Astrocyte of the cerebellum (primary cell): Measurements from ENCODE around the gene PROX1.
A peak's percentile ranks its signal among the peaks of the same experiment; 100 is the strongest.

Experiments used
- DNase-seq: peaks from one replicate; pipeline ENCODE4 v3.0.0-alpha.2; 2011; ENCODE audit warnings: low read depth
- H3K4me3 ChIP-seq: 2 replicates; pipeline ENCODE4 v1.5.1; 2011; ENCODE audit warnings: mild to moderate bottlenecking, low read depth, low read length, moderate library complexity
- CTCF ChIP-seq: IDR thresholded peaks from 2 replicates; pipeline ENCODE4 v1.5.1; 2012; ENCODE audit warnings: low read length, low read depth, moderate library complexity, mild to moderate bottlenecking; ENCODE audit errors: missing control alignments
- in situ Hi-C: cut with HindIII; loops from 2 replicates; pipeline ENCODE4 v1.10.0; 2017; ENCODE audit warnings: low sequenced_read_pairs

The PROX1 gene

GRCh38 chr1:213977909-213978308 is 9.9 kb upstream of the PROX1 start:
- TF ChIP-seq CTCF = no peak
- in situ Hi-C loops = no loop called here
- no peak overlapping the region for H3K4me3 ChIP-seq
- no peak for DNase-seq

- no peak for DNase-seq
- H3K4me3 ChIP-seq = no peak overlapping the region
- TF ChIP-seq CTCF = no peak
- in situ Hi-C loops = no loop called here
Measured at GRCh38 chr1:213979751-213980586, 7.8 kb upstream of the PROX1 start.

- in situ Hi-C loops = no loop called here
- no peak for DNase-seq
- no peak overlapping the region for H3K4me3 ChIP-seq
- no peak for TF ChIP-seq CTCF
Measured at GRCh38 chr1:213980906-213981305, 6.9 kb upstream of the PROX1 start.

- peak overlapping the region; percentile 36 for H3K4me3 ChIP-seq
Measured at GRCh38 chr1:213982289-213982671, 5.5 kb upstream of the PROX1 start.

GRCh38 chr1:213982672-213983492 is 4.9 kb upstream of the PROX1 start:
- in situ Hi-C loops = no loop called here
- no peak for TF ChIP-seq CTCF
- DNase-seq = no peak
- H3K4me3 ChIP-seq = peak overlapping the region; percentile 36

More at GRCh38 chr1:213982289-213982671, 5.5 kb upstream of the PROX1 start:
- DNase-seq = no peak
- TF ChIP-seq CTCF = no peak
- in situ Hi-C loops = no loop called here

- in situ Hi-C loops = no loop called here
Measured at GRCh38 chr1:213983493-213984386, 4.0 kb upstream of the PROX1 start.

More at GRCh38 chr1:213983493-213984386, 4.0 kb upstream of the PROX1 start:
- no peak for DNase-seq
- no peak for TF ChIP-seq CTCF
- H3K4me3 ChIP-seq = peak overlapping the region; percentile 36
